NCI-H2196 treated with DMSO at 0.1 percent for 48 hours (cell line): Measurements from ENCODE around the gene F9.

Source experiments
- DNase-seq: peaks from one replicate; lab custom pipeline; 2025; ENCODE audit not compliant: unreplicated experiment; lab: John Stamatoyannopoulos, UW

Gene F9

DNA sequence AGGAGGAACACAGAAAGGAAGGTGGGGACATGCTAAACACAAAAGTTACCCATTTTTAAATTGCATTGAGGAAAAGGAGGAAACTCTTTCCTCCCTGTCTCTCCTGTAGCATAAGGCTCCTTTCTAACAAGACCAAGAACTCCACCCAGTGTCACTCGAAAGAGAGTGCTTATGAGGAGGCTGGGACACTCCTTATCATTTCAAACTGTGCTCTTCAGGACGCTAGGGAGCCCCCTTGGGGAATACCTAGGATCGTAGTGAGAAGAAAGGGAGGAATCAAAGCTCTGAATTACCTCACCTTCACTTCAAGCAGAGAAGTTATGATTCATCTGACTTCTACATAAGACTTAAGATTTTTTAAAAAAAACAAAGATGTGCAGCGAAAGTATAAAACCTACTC lies 65.5 kb downstream of the F9 start:
- DNase-seq: no peak

DNA sequence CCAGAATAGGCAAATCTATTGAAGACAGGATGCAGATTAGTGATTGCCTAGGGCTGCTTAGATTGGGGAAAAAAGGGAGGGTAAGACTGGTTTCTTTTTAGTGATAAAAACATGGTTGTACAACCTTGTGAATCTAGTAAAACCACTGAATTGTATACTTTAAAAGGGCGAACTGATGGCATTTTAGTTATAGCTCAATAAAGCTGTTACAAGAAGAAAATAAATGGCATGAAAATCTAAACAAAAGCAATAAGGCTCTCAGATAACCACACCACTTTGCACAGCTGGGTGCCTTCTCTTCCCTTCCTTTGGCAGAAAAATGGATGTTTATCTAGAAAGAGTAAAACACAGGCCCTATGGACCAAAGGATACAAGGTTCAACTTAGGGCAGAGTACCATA lies 69.6 kb downstream of the F9 start:
- no peak for DNase-seq
